ENCODE measurements around the gene SUPT5H. TPM values are rescaled to one million over a fixed set of nuclear protein-coding genes. Genes with fewer than 3 reads are reported as not detected.

Gene SUPT5H
- total RNA-seq, 1 experiment from 2014 or later: 171 TPM

GRCh38 chr19:39469036-39469435, 23.7 kb downstream of the SUPT5H start:
- Mint-ChIP-seq H3K27ac (ENCODE audit: unreplicated experiment) (no peak overlapping the region), H3K4me3 (ENCODE audit: unreplicated experiment) (no peak overlapping the region), H3K4me1 (ENCODE audit: low read depth, unreplicated experiment) (no peaks in the 10 kb centered on the region), H3K9me3 (ENCODE audit: unreplicated experiment) (no peaks in the 10 kb centered on the region), H3K27me3 (ENCODE audit: insufficient read depth, unreplicated experiment) (no peaks in the 10 kb centered on the region), H3K36me3 (ENCODE audit: insufficient read depth, unreplicated experiment) (peaks cover 90% of the 10 kb centered on the region)
- H3K4me3 ChIP-seq (ENCODE audit: low read depth, low read length): no peak overlapping the region
- intact Hi-C loops (cut with micrococcal nuclease; ENCODE audit: unreplicated experiment): no loop called here
- no peaks in the 10 kb centered on the region for H3K27me3 ChIP-seq (replicated peaks; ENCODE audit: control insufficient read depth, insufficient read depth, low read length)
- no peaks in the 10 kb centered on the region for H3K4me1 ChIP-seq
- no peaks in the 10 kb centered on the region for H3K9me3 ChIP-seq
- no TSS peak for BruUV-seq (replicated peaks)
- ChIA-PET POLR2A (interaction anchor here (1.0 to 1.5 kb wide), 2 partner anchors 11 to 33 kb away, joined by 3 to 5 read pairs; partner anchors contain the start of genes RPS16 and TIMM50), CTCF (no interaction called here)
- DNase-seq: no peak
- H3K36me3 ChIP-seq (ENCODE audit: control insufficient read depth, insufficient read depth, low read length): peaks cover 15% of the 10 kb centered on the region
- no peak for TF ChIP-seq CTCF (IDR thresholded peaks at IDR 0.05; ENCODE audit: insufficient read depth in 1 of 2, low read depth in 1 of 2, low read length in 1 of 2, severe bottlenecking in 1 of 2, unreplicated experiment in 1 of 2)

GRCh38 chr19:39469567-39469966, 24.2 kb downstream of the SUPT5H start:
- H3K36me3 Mint-ChIP-seq (ENCODE audit: insufficient read depth, unreplicated experiment): peaks cover 91% of the 10 kb centered on the region
- POLR2A ChIA-PET: interaction anchor here (1.0 to 1.5 kb wide), 2 partner anchors 11 to 34 kb away, joined by 3 to 5 read pairs; partner anchors contain the start of genes RPS16 and TIMM50

GRCh38 chr19:39470724-39471339, 25.4 kb downstream of the SUPT5H start:
- TF ChIP-seq CTCF (IDR thresholded peaks at IDR 0.05; ENCODE audit: insufficient read depth in 1 of 2, low read depth in 1 of 2, low read length in 1 of 2, severe bottlenecking in 1 of 2, unreplicated experiment in 1 of 2): no peak
- ChIA-PET CTCF (no interaction called here), POLR2A (no interaction called here)
- Histone ChIP-seq H3K9me3 (no peaks in the 10 kb centered on the region), H3K4me1 (no peaks in the 10 kb centered on the region), H3K27me3 (replicated peaks; ENCODE audit: control insufficient read depth, insufficient read depth, low read length) (no peaks in the 10 kb centered on the region), H3K36me3 (ENCODE audit: control insufficient read depth, insufficient read depth, low read length) (peaks cover 17% of the 10 kb centered on the region), H3K4me3 (ENCODE audit: low read depth, low read length) (no peak overlapping the region)
- no peak for DNase-seq
- Mint-ChIP-seq H3K27me3 (ENCODE audit: insufficient read depth, unreplicated experiment) (no peaks in the 10 kb centered on the region), H3K27ac (ENCODE audit: unreplicated experiment) (no peak overlapping the region), H3K4me3 (ENCODE audit: unreplicated experiment) (no peak overlapping the region), H3K36me3 (ENCODE audit: insufficient read depth, unreplicated experiment) (peaks cover 91% of the 10 kb centered on the region), H3K4me1 (ENCODE audit: low read depth, unreplicated experiment) (no peaks in the 10 kb centered on the region), H3K9me3 (ENCODE audit: unreplicated experiment) (no peaks in the 10 kb centered on the region)
- no TSS peak for BruUV-seq (replicated peaks)
- intact Hi-C loops (cut with micrococcal nuclease; ENCODE audit: unreplicated experiment): no loop called here

More at GRCh38 chr19:39469567-39469966, 24.2 kb downstream of the SUPT5H start:
- no peak for TF ChIP-seq CTCF (IDR thresholded peaks at IDR 0.05; ENCODE audit: insufficient read depth in 1 of 2, low read depth in 1 of 2, low read length in 1 of 2, severe bottlenecking in 1 of 2, unreplicated experiment in 1 of 2)
- no peaks in the 10 kb centered on the region for H3K4me1 Mint-ChIP-seq (ENCODE audit: low read depth, unreplicated experiment)
- no peak for DNase-seq
- no peak overlapping the region for H3K4me3 Mint-ChIP-seq (ENCODE audit: unreplicated experiment)
- BruUV-seq (replicated peaks): no TSS peak
- no peak overlapping the region for H3K4me3 ChIP-seq (ENCODE audit: low read depth, low read length)
- H3K4me1 ChIP-seq: no peaks in the 10 kb centered on the region
- intact Hi-C loops (cut with micrococcal nuclease; ENCODE audit: unreplicated experiment): no loop called here
- no peaks in the 10 kb centered on the region for H3K9me3 ChIP-seq
- H3K27me3 ChIP-seq (replicated peaks; ENCODE audit: control insufficient read depth, insufficient read depth, low read length): no peaks in the 10 kb centered on the region
- peaks cover 18% of the 10 kb centered on the region for H3K36me3 ChIP-seq (ENCODE audit: control insufficient read depth, insufficient read depth, low read length)
- no peak overlapping the region for H3K27ac Mint-ChIP-seq (ENCODE audit: unreplicated experiment)
- H3K9me3 Mint-ChIP-seq (ENCODE audit: unreplicated experiment): no peaks in the 10 kb centered on the region
- no peaks in the 10 kb centered on the region for H3K27me3 Mint-ChIP-seq (ENCODE audit: insufficient read depth, unreplicated experiment)
- CTCF ChIA-PET: no interaction called here

Data from Caco-2 (cell line).